ENCODE measurements around the gene TMEM229A.
"Not testable (repeated sequence)": the region's sequence is repeated elsewhere in the genome, so short reads cannot be mapped to it uniquely, and the experiment has no call there.

Gene TMEM229A

GRCh38 chr7:124031406-124031805 lies 1.5 kb downstream of the TMEM229A start:
- no peak for DNase-seq

- no peak for DNase-seq
Observed at GRCh38 chr7:124030964-124031363, 1.9 kb downstream of the TMEM229A start.

- no peak for DNase-seq
Observed at GRCh38 chr7:124029396-124030188, 3.3 kb downstream of the TMEM229A start.

- DNase-seq, result no peak
Observed at GRCh38 chr7:124027236-124027635, 5.6 kb downstream of the TMEM229A start.

- not testable (repeated sequence) for DNase-seq
Observed at GRCh38 chr7:124024329-124024728, 8.5 kb downstream of the TMEM229A start.

GRCh38 chr7:124022551-124022950 lies 10.3 kb downstream of the TMEM229A start:
- DNase-seq, result no peak

GRCh38 chr7:124020060-124020459 lies 12.8 kb downstream of the TMEM229A start:
- DNase-seq, result no peak

GRCh38 chr7:124013306-124013705 lies 19.6 kb downstream of the TMEM229A start:
- no peak for DNase-seq

GRCh38 chr7:124012864-124013263 lies 20.0 kb downstream of the TMEM229A start:
- DNase-seq, result no peak

GRCh38 chr7:124009321-124009720 lies 23.5 kb downstream of the TMEM229A start:
- no peak for DNase-seq

- not testable (repeated sequence) for DNase-seq
Observed at GRCh38 chr7:124008296-124008695, 24.6 kb downstream of the TMEM229A start.

GRCh38 chr7:123999703-124000102 lies 33.2 kb downstream of the TMEM229A start:
- DNase-seq, result no peak

- no peak for DNase-seq
Observed at GRCh38 chr7:123998921-123999320, 33.9 kb downstream of the TMEM229A start.

- DNase-seq, result no peak
Observed at GRCh38 chr7:123996327-123996625, 36.6 kb downstream of the TMEM229A start.

- DNase-seq, result no peak
Observed at GRCh38 chr7:123995617-123996326, 37.1 kb downstream of the TMEM229A start.

GRCh38 chr7:123994449-123994848 lies 38.4 kb downstream of the TMEM229A start:
- DNase-seq, result no peak

GRCh38 chr7:123993996-123994395 lies 38.9 kb downstream of the TMEM229A start:
- no peak for DNase-seq

- DNase-seq, result no peak
Observed at GRCh38 chr7:123992913-123993518, 39.9 kb downstream of the TMEM229A start.

- DNase-seq, result no peak
Observed at GRCh38 chr7:123987445-123987844, 45.4 kb downstream of the TMEM229A start.

Data from CD4-positive, alpha-beta T cell treated with Interleukin-1 beta for 1 hour (primary cell).